ENCODE data around the gene SEMA6D. TPM values are rescaled to one million over a fixed set of nuclear protein-coding genes. Genes with fewer than 3 reads are reported as not detected.
A peak's percentile ranks its signal among the peaks of the same experiment; 100 is the strongest.

Gene SEMA6D
- total RNA-seq, 1 experiment from 2014 or later = 3.7 TPM

- Histone ChIP-seq H3K27ac (no peak overlapping the region), H3K36me3 (0 out of 2 replicates have a peak, but pooled peaks cover 4% of the 10 kb centered on the region), H3K4me3 (no peak overlapping the region), H3K4me1 (replicated peaks) (peaks cover 5% of the 10 kb centered on the region), H3K9me3 (replicated peaks) (no peaks in the 10 kb centered on the region; the same call in 1 of the 2 replicates), H3K27me3 (replicated peaks) (no peaks in the 10 kb centered on the region)
- DNase-seq (ENCODE audit: low read depth in 1 of 2, low spot score in 2 of 2) = peak; percentile 37 to 60
Measured at GRCh38 chr15:47756872-47757271, 39.6 kb downstream of the SEMA6D start.

- H3K9me3 ChIP-seq (replicated peaks) = no peaks in the 10 kb centered on the region; the same call in 1 of the 2 replicates
- H3K4me1 ChIP-seq (replicated peaks) = peaks cover 5% of the 10 kb centered on the region
- H3K36me3 ChIP-seq = 0 out of 2 replicates have a peak, but pooled peaks cover 4% of the 10 kb centered on the region
- no peak overlapping the region for H3K27ac ChIP-seq
- no peak for DNase-seq (ENCODE audit: low read depth in 1 of 2, low spot score in 2 of 2)
- H3K27me3 ChIP-seq (replicated peaks) = no peaks in the 10 kb centered on the region
- no peak overlapping the region for H3K4me3 ChIP-seq
Measured at GRCh38 chr15:47757331-47757730, 40.0 kb downstream of the SEMA6D start.

- Histone ChIP-seq H3K4me1 (replicated peaks) (no peaks in the 10 kb centered on the region), H3K27ac (no peak overlapping the region), H3K36me3 (peaks cover 4% of the 10 kb centered on the region; the same call in 1 of the 2 replicates), H3K9me3 (replicated peaks) (no peaks in the 10 kb centered on the region), H3K4me3 (no peak overlapping the region), H3K27me3 (replicated peaks) (no peaks in the 10 kb centered on the region)
- DNase-seq (ENCODE audit: low read depth in 1 of 2, low spot score in 2 of 2) = no peak
Measured at GRCh38 chr15:47762621-47763020, 45.3 kb downstream of the SEMA6D start.

GRCh38 chr15:47764666-47765065, 47.4 kb downstream of the SEMA6D start:
- Histone ChIP-seq H3K4me3 (no peak overlapping the region), H3K36me3 (peaks cover 4% of the 10 kb centered on the region; the same call in 1 of the 2 replicates), H3K4me1 (replicated peaks) (no peaks in the 10 kb centered on the region), H3K27ac (no peak overlapping the region), H3K27me3 (replicated peaks) (no peaks in the 10 kb centered on the region), H3K9me3 (replicated peaks) (no peaks in the 10 kb centered on the region)
- no peak for DNase-seq (ENCODE audit: low read depth in 1 of 2, low spot score in 2 of 2)

GRCh38 chr15:47766406-47766805, 49.1 kb downstream of the SEMA6D start:
- no peak overlapping the region for H3K27ac ChIP-seq
- no peaks in the 10 kb centered on the region; the same call in 1 of the 2 replicates for H3K36me3 ChIP-seq
- H3K27me3 ChIP-seq (replicated peaks) = no peaks in the 10 kb centered on the region
- no peak overlapping the region for H3K4me3 ChIP-seq
- no peaks in the 10 kb centered on the region for H3K4me1 ChIP-seq (replicated peaks)
- no peak for DNase-seq (ENCODE audit: low read depth in 1 of 2, low spot score in 2 of 2)
- no peaks in the 10 kb centered on the region for H3K9me3 ChIP-seq (replicated peaks)

- no peak overlapping the region for H3K27ac ChIP-seq
- H3K4me3 ChIP-seq = no peak overlapping the region
- DNase-seq (ENCODE audit: low read depth in 1 of 2, low spot score in 2 of 2) = no peak
- H3K4me1 ChIP-seq (replicated peaks) = no peaks in the 10 kb centered on the region
- H3K9me3 ChIP-seq (replicated peaks) = no peaks in the 10 kb centered on the region
- H3K27me3 ChIP-seq (replicated peaks) = no peaks in the 10 kb centered on the region
- no peaks in the 10 kb centered on the region; the same call in 1 of the 2 replicates for H3K36me3 ChIP-seq
Measured at GRCh38 chr15:47767035-47767434, 49.7 kb downstream of the SEMA6D start.

- Histone ChIP-seq H3K9me3 (replicated peaks) (no peaks in the 10 kb centered on the region), H3K27me3 (replicated peaks) (no peaks in the 10 kb centered on the region), H3K36me3 (no peaks in the 10 kb centered on the region; the same call in 1 of the 2 replicates), H3K4me3 (no peak overlapping the region), H3K27ac (no peak overlapping the region), H3K4me1 (replicated peaks) (no peaks in the 10 kb centered on the region)
- DNase-seq (ENCODE audit: low read depth in 1 of 2, low spot score in 2 of 2) = no peak
Measured at GRCh38 chr15:47768735-47769134, 51.4 kb downstream of the SEMA6D start.

- DNase-seq (ENCODE audit: low read depth in 1 of 2, low spot score in 2 of 2) = no peak
- H3K4me3 ChIP-seq = no peak overlapping the region
- no peak overlapping the region for H3K27ac ChIP-seq
- no peaks in the 10 kb centered on the region for H3K4me1 ChIP-seq (replicated peaks)
- no peaks in the 10 kb centered on the region for H3K9me3 ChIP-seq (replicated peaks)
- H3K27me3 ChIP-seq (replicated peaks) = no peaks in the 10 kb centered on the region
- no peaks in the 10 kb centered on the region; the same call in 1 of the 2 replicates for H3K36me3 ChIP-seq
Measured at GRCh38 chr15:47769166-47769565, 51.9 kb downstream of the SEMA6D start.

- Histone ChIP-seq H3K27me3 (replicated peaks) (no peaks in the 10 kb centered on the region), H3K9me3 (replicated peaks) (no peaks in the 10 kb centered on the region), H3K4me3 (no peak overlapping the region), H3K27ac (no peak overlapping the region), H3K36me3 (no peaks in the 10 kb centered on the region), H3K4me1 (replicated peaks) (no peaks in the 10 kb centered on the region)
- DNase-seq (ENCODE audit: low read depth in 1 of 2, low spot score in 2 of 2) = no peak
Measured at GRCh38 chr15:47773143-47773542, 55.8 kb downstream of the SEMA6D start.

GRCh38 chr15:47778263-47778770, 61.0 kb downstream of the SEMA6D start:
- DNase-seq (ENCODE audit: low read depth in 1 of 2, low spot score in 2 of 2) = no peak
- Histone ChIP-seq H3K27ac (no peak overlapping the region), H3K36me3 (no peaks in the 10 kb centered on the region), H3K27me3 (replicated peaks) (no peaks in the 10 kb centered on the region), H3K4me3 (no peak overlapping the region), H3K4me1 (replicated peaks) (no peaks in the 10 kb centered on the region), H3K9me3 (replicated peaks) (no peaks in the 10 kb centered on the region)

GRCh38 chr15:47780971-47781370, 63.7 kb downstream of the SEMA6D start:
- H3K36me3 ChIP-seq = no peaks in the 10 kb centered on the region
- DNase-seq (ENCODE audit: low read depth in 1 of 2, low spot score in 2 of 2) = no peak

GRCh38 chr15:47781527-47781926, 64.2 kb downstream of the SEMA6D start:
- H3K4me1 ChIP-seq (replicated peaks) = peaks cover 7% of the 10 kb centered on the region
- no peaks in the 10 kb centered on the region for H3K27me3 ChIP-seq (replicated peaks)
- no peak overlapping the region for H3K27ac ChIP-seq

More at GRCh38 chr15:47780971-47781370, 63.7 kb downstream of the SEMA6D start:
- Histone ChIP-seq H3K27me3 (replicated peaks) (no peaks in the 10 kb centered on the region), H3K4me1 (replicated peaks) (peaks cover 2% of the 10 kb centered on the region), H3K27ac (no peak overlapping the region), H3K4me3 (no peak overlapping the region), H3K9me3 (replicated peaks) (no peaks in the 10 kb centered on the region)

GRCh38 chr15:47784820-47785219, 67.5 kb downstream of the SEMA6D start:
- H3K4me3 ChIP-seq = no peak overlapping the region

More at GRCh38 chr15:47781527-47781926, 64.2 kb downstream of the SEMA6D start:
- Histone ChIP-seq H3K9me3 (replicated peaks) (no peaks in the 10 kb centered on the region; the same call in 1 of the 2 replicates), H3K4me3 (no peak overlapping the region), H3K36me3 (no peaks in the 10 kb centered on the region)
- no peak for DNase-seq (ENCODE audit: low read depth in 1 of 2, low spot score in 2 of 2)

GRCh38 chr15:47786371-47786770, 69.1 kb downstream of the SEMA6D start:
- H3K27ac ChIP-seq = peak overlapping the region; percentile 23; the same call in 1 of the 2 replicates
- H3K27me3 ChIP-seq (replicated peaks) = no peaks in the 10 kb centered on the region
- no peaks in the 10 kb centered on the region for H3K36me3 ChIP-seq
- DNase-seq (ENCODE audit: low read depth in 1 of 2, low spot score in 2 of 2) = peak in 1 of 2 experiments; percentile 49
- no peak overlapping the region for H3K4me3 ChIP-seq
- H3K4me1 ChIP-seq (replicated peaks) = peaks cover 16% of the 10 kb centered on the region
- H3K9me3 ChIP-seq (replicated peaks) = no peaks in the 10 kb centered on the region; the same call in 1 of the 2 replicates

More at GRCh38 chr15:47784820-47785219, 67.5 kb downstream of the SEMA6D start:
- Histone ChIP-seq H3K4me1 (replicated peaks) (peaks cover 16% of the 10 kb centered on the region), H3K9me3 (replicated peaks) (no peaks in the 10 kb centered on the region; the same call in 1 of the 2 replicates), H3K36me3 (no peaks in the 10 kb centered on the region), H3K27me3 (replicated peaks) (no peaks in the 10 kb centered on the region), H3K27ac (no peak overlapping the region)
- DNase-seq (ENCODE audit: low read depth in 1 of 2, low spot score in 2 of 2) = no peak
